Esophagus muscularis mucosa (tissue), 4 donors: ENCODE measurements around the gene DIPK1B. TPM values are rescaled to one million over a fixed set of nuclear protein-coding genes. Genes with fewer than 3 reads are reported as not detected.

Experiments used
- DNase-seq: peaks from one replicate; pipeline ENCODE4 v3.0.0-alpha.2; 2017; ENCODE audit errors: extremely low spot score
- H3K27ac ChIP-seq, 4 donors: fragments of 200-600 bp; sonication (generic); replicated peaks in 1 of 4; 1 replicate in 3 of 4; 2 replicates in 1 of 4; pipeline ENCODE4 v1.5.1; 2016 to 2019; ENCODE audit warnings: mild to moderate bottlenecking in 1 of 4
- H3K27me3 ChIP-seq, 4 donors: fragments of 200-600 bp; sonication (generic); one replicate each; pipeline versions ENCODE4 v1.5.1 to v1.6.0; 2016 to 2019
- H3K36me3 ChIP-seq, 4 donors: fragments of 200-600 bp; sonication (generic); one replicate each; pipeline ENCODE4 v1.5.1; 2016 to 2019
- H3K4me1 ChIP-seq, 4 donors: fragments of 200-600 bp; sonication (generic); one replicate each; pipeline ENCODE4 v1.5.1; 2016 to 2019
- H3K4me3 ChIP-seq, 4 donors: fragments of 200-600 bp; sonication (generic); 1 replicate in 2 of 4; 2 replicates in 2 of 4; pipeline ENCODE4 v1.5.1; 2016 to 2019; ENCODE audit warnings: mild to moderate bottlenecking in 4 of 4, moderate library complexity in 1 of 4
- H3K9me3 ChIP-seq, 4 donors: fragments of 200-600 bp; sonication (generic); 1 replicate in 3 of 4; 2 replicates in 1 of 4; pipeline ENCODE4 v1.5.1; 2016 to 2019
- EP300 ChIP-seq: sonication (generic); formaldehyde crosslinking; IDR thresholded peaks from one replicate; pipeline ENCODE4 v1.6.1; 2017; ENCODE audit warnings: antibody characterized with exemption
- POLR2A ChIP-seq: fragments of 450-650 bp; IDR thresholded peaks from one replicate; pipeline ENCODE4 v1.6.1; 2017; ENCODE audit warnings: antibody characterized with exemption, moderate library complexity, mild to moderate bottlenecking, low read depth
- POLR2AphosphoS5 ChIP-seq, 2 donors: sonication (generic); formaldehyde crosslinking; IDR thresholded peaks; one replicate each; pipeline ENCODE4 v1.6.1; 2017; ENCODE audit warnings: antibody characterized with exemption in 2 of 2
- WGBS: methylation state at CpG from one replicate; pipeline ENCODE4 v1.1.5; 2018; 5-methylcytosine and 5-hydroxymethylcytosine counted together
- intact Hi-C: fragments of 100-400 bp; cut with DNase I; formaldehyde crosslinking; loops from one replicate; pipeline ENCODE4 v1.15.1; 2023
- total RNA-seq, 4 donors: library from RNA; depleted of rRNA; stranded (reverse); fragments of >200 nt; gene quantifications; one replicate each; pipeline versions ENCODE4 v1.1.0 to v1.2.1, GENCODE V29; 2016
- TF ChIP-seq, protein P1 (sequence below), 3 experiments: fragments of 200-600 bp in 2 of 3; fragments of 450-650 bp in 1 of 3; sonication (generic) in 2 of 3; IDR thresholded peaks; one replicate each; pipeline ENCODE4 v1.5.1; 2017 to 2019; ENCODE audit warnings: antibody characterized with exemption in 3 of 3, mild to moderate bottlenecking in 2 of 3, moderate library complexity in 1 of 3

Gene DIPK1B
- total RNA-seq, 4 donors from 2014 or later = 6.6 to 27.8 (median 21.5) TPM

DNA sequence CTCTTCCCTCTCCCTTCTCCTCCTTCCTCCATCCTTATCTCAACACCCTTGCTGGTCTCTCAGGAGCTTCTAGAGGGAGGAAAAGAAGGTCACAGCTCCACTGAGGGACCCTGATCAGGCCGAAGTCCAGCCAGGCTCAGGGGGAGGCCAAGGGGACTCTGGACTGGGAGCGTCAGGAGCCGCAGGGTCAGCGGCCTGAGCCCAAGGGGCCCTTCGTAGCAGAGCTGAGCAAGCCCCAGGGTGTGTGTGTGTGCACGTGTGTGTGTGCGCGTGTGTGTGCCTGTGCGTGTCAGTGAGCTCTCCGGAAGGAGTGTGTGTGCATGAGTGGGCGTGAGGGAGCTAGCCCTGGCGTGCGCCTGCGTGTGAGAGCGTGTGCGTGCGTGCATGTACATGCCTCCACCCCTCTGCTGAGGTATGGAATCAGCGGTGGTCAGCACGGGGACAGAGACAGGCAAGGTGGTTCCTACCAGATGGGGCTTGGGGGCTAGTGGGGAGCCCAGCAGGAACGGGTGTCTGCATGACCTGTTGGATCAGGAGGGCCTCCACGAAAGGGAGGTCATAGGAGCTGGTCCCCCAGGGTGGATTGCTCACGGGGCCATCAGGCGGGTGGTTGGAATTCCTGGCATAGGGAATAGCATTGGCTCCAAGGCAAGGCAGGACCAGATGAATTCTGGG lies 15.1 kb upstream of the DIPK1B start:
- no peaks in the 10 kb centered on the region for H3K9me3 ChIP-seq
- DNase-seq = no peak
- no peak overlapping the region for H3K27ac ChIP-seq
- peaks cover 0 to 49% (median 4%) of the 10 kb centered on the region in 4 donors for H3K27me3 ChIP-seq
- peaks cover 4 to 15% (median 10%) of the 10 kb centered on the region in 4 donors for H3K4me1 ChIP-seq
- TF ChIP-seq POLR2AphosphoS5 (IDR thresholded peaks at IDR 0.05) (no peak), EP300 (no peak), POLR2A (no peak)
- TF ChIP-seq, protein P1, sequence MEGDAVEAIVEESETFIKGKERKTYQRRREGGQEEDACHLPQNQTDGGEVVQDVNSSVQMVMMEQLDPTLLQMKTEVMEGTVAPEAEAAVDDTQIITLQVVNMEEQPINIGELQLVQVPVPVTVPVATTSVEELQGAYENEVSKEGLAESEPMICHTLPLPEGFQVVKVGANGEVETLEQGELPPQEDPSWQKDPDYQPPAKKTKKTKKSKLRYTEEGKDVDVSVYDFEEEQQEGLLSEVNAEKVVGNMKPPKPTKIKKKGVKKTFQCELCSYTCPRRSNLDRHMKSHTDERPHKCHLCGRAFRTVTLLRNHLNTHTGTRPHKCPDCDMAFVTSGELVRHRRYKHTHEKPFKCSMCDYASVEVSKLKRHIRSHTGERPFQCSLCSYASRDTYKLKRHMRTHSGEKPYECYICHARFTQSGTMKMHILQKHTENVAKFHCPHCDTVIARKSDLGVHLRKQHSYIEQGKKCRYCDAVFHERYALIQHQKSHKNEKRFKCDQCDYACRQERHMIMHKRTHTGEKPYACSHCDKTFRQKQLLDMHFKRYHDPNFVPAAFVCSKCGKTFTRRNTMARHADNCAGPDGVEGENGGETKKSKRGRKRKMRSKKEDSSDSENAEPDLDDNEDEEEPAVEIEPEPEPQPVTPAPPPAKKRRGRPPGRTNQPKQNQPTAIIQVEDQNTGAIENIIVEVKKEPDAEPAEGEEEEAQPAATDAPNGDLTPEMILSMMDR (IDR thresholded peaks at IDR 0.05) = no peak
- intact Hi-C loops = loop anchor here (10.0 kb wide), 1 partner anchor 212 kb away; the partner anchor contains the start of gene SEC16A
- no peak overlapping the region for H3K4me3 ChIP-seq
- WGBS = 78% methylated on average over 14 of the region's 23 CpGs
- H3K36me3 ChIP-seq = no peaks in the 10 kb centered on the region

DNA sequence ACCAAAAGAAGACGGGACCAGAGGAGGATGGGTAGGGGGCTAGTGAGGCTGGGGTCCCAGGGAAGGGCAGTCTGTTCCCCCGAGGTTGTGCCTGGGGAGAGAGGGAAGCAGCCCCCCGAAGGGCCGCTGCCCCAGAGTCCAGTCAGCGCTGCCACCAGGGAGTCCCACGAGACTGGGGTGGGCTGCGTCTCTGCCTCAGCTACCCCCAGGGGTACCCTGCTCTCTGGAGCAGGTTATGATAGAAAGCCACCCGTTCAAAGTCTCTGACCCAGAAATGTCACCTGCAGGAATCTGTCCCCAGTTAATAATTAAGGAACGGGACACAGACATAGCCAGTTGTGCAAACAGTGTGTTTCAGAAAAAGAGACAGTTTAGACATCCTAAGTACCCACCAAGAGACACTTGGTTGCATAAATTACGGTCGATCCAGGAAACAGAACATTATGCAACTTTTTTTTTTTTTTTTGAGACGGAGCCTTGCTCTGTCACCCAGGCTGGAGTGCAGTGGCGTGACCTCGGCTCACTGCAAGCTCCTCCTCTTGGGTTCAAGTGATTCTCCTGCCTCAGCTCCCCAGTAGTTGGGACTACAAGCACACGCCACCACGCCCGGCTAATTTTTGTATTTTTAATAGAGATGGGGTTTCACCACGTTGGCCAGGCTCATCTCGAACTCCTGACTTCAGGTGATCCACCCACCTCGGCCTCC lies 14.4 kb upstream of the DIPK1B start:
- WGBS = 75% methylated on average over 16 of the region's 20 CpGs
- DNase-seq = no peak
- intact Hi-C loops = loop anchor here (10.0 kb wide), 1 partner anchor 213 kb away; the partner anchor contains the start of gene SEC16A
- Histone ChIP-seq H3K9me3 (no peaks in the 10 kb centered on the region), H3K4me3 (no peak overlapping the region), H3K27ac (no peak overlapping the region), H3K4me1 (peaks cover 4 to 15% (median 10%) of the 10 kb centered on the region in 4 donors), H3K36me3 (no peaks in the 10 kb centered on the region), H3K27me3 (peaks cover 0 to 51% (median 4%) of the 10 kb centered on the region in 4 donors)
- TF ChIP-seq, protein P1 (IDR thresholded peaks at IDR 0.05) = no peak
- TF ChIP-seq POLR2A (no peak), POLR2AphosphoS5 (IDR thresholded peaks at IDR 0.05) (no peak), EP300 (no peak)

DNA sequence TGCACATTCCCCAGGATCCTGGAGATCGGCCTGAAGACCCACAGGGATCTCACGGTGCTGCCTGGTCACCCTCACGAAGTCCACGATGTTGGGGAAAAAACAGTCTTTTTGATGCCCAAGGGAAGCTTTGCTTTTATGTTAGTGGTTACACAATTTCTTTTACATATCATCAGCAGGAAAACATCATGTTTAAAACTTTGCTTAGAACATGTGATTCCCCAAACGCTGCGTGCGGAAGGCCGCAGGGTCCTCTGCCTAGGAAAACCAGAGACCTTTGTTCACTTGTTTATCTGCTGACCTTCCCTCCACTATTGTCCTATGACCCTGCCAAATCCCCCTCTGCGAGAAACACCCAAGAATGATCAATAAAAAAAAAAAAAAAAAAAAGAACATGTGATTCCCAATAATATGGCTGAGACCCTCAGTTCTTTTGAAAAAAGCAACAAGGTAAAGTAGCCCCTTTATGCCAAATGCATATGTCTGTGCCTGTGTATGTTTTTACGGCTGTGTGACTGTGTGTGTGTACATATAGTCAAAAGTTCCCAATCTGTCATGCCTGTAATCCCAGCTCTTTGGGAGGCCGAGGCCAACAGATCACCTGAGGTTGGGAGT lies 13.6 kb upstream of the DIPK1B start:
- H3K36me3 ChIP-seq = no peaks in the 10 kb centered on the region
- 92% methylated on average over 11 of the region's 11 CpGs for WGBS
- no peak overlapping the region for H3K4me3 ChIP-seq
- peaks cover 4 to 12% (median 6%) of the 10 kb centered on the region in 4 donors for H3K4me1 ChIP-seq
- DNase-seq = no peak
- peaks cover 0 to 51% (median 4%) of the 10 kb centered on the region in 4 donors for H3K27me3 ChIP-seq
- intact Hi-C loops = loop anchor here (10.0 kb wide), 1 partner anchor 214 kb away; the partner anchor contains the start of gene SEC16A
- no peaks in the 10 kb centered on the region for H3K9me3 ChIP-seq
- TF ChIP-seq, protein P1 (IDR thresholded peaks at IDR 0.05) = no peak
- TF ChIP-seq POLR2A (no peak), POLR2AphosphoS5 (IDR thresholded peaks at IDR 0.05) (no peak), EP300 (no peak)
- H3K27ac ChIP-seq = no peak overlapping the region

DNA sequence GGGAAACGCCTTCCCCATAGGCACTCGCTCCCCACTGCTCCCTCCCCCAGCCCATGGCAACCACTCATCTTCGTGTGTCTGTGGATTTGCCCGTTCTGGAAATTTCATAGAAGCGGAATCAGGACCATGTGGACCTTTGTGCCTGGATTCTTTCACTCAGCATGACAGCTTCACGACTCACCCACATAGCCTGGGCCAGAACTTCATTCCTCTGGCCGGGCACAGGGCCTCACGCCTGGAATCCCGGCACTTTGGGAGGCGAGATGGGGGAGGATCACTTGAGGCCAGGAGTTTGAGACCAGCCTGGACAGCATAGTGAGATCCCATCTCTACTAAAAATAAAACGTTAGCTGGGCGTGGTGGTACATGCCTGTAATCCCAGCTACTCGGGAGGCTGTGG lies 12.1 kb upstream of the DIPK1B start:
- intact Hi-C loops = no loop called here
- H3K36me3 ChIP-seq = no peaks in the 10 kb centered on the region
- no peaks in the 10 kb centered on the region for H3K9me3 ChIP-seq
- WGBS = 68% methylated on average over 13 of the region's 13 CpGs
- no peak overlapping the region for H3K27ac ChIP-seq
- peaks cover 0 to 2% (median 0%) of the 10 kb centered on the region in 4 donors for H3K4me1 ChIP-seq
- no peak overlapping the region for H3K4me3 ChIP-seq
- TF ChIP-seq POLR2AphosphoS5 (IDR thresholded peaks at IDR 0.05) (no peak), EP300 (no peak), POLR2A (no peak)
- TF ChIP-seq, protein P1 (IDR thresholded peaks at IDR 0.05) = no peak
- DNase-seq = no peak
- peaks cover 0 to 51% (median 4%) of the 10 kb centered on the region in 4 donors for H3K27me3 ChIP-seq
